Ovary (tissue), 7 donors: ENCODE results near the gene MTCL3.

Experiments
- DNase-seq, 5 donors: peaks; one replicate each; pipeline ENCODE4 v3.0.0-alpha.2; 2019 to 2020
- H3K27ac ChIP-seq, 2 donors: fragments of 200-600 bp; one replicate each; pipeline versions ENCODE4 v1.5.1 to v1.8.0; 2019 to 2022
- H3K27me3 ChIP-seq: fragments of 200-600 bp; one replicate; pipeline ENCODE4 v1.8.0; 2022
- H3K36me3 ChIP-seq: fragments of 200-600 bp; sonication (generic); one replicate; pipeline ENCODE4 v1.5.1; 2019
- H3K4me1 ChIP-seq: one replicate; pipeline ENCODE4 v1.8.1; 2013; ENCODE audit warnings: mild to moderate bottlenecking, moderate library complexity; ENCODE audit not compliant: insufficient read depth
- H3K4me3 ChIP-seq: fragments of 200-600 bp; sonication (generic); one replicate; pipeline ENCODE4 v1.5.1; 2017
- H3K9me3 ChIP-seq, 2 donors: fragments of 200-600 bp in 1 of 2; sonication (generic) in 1 of 2; one replicate each; pipeline versions ENCODE4 v1.5.1 to v1.8.1; 2013 to 2019; ENCODE audit warnings: mild to moderate bottlenecking in 1 of 2, moderate library complexity in 1 of 2
- EP300 ChIP-seq: sonication (generic); formaldehyde crosslinking; IDR thresholded peaks from one replicate; pipeline ENCODE4 v1.6.1; 2017; ENCODE audit warnings: antibody characterized with exemption
- POLR2A ChIP-seq: fragments of 450-650 bp; IDR thresholded peaks from one replicate; pipeline ENCODE4 v1.6.1; 2017; ENCODE audit warnings: antibody characterized with exemption, mild to moderate bottlenecking, moderate library complexity
- WGBS, 3 donors: extraction: QIAGEN DNeasy Blood & Tissue Kit in 1 of 3; methylation state at CpG; one replicate each; pipeline versions ENCODE4 v1.1.5 to v1.1.7; 2013 to 2017; 5-methylcytosine and 5-hydroxymethylcytosine counted together
- intact Hi-C, 4 donors: fragments of 100-400 bp; cut with DNase I; formaldehyde crosslinking; loops; one replicate each; pipeline versions ENCODE4 v1.11.0 to v1.15.1; 2022 to 2023
- TF ChIP-seq, protein P1 (sequence below), 3 donors: fragments of 450-650 bp in 2 of 3; fragments of 200-600 bp in 1 of 3; IDR thresholded peaks; one replicate each; pipeline versions ENCODE4 v1.5.1 to v1.8.0; 2016 to 2022; ENCODE audit warnings: antibody characterized with exemption in 3 of 3, mild to moderate bottlenecking in 1 of 3
- donor health status: DM: no; HTN: no; CAD: no; lungs with moderate emphysema.
- donor health status: DM: no; HTN: no; CAD: no.
- donor health status: Bipolar disorder and iron deficiency.
- donor health status: DM: no; HTN: no; CAD: no.
- donor health status: DM: yes; HTN: yes; CAD: no.

MTCL3 gene

DNA sequence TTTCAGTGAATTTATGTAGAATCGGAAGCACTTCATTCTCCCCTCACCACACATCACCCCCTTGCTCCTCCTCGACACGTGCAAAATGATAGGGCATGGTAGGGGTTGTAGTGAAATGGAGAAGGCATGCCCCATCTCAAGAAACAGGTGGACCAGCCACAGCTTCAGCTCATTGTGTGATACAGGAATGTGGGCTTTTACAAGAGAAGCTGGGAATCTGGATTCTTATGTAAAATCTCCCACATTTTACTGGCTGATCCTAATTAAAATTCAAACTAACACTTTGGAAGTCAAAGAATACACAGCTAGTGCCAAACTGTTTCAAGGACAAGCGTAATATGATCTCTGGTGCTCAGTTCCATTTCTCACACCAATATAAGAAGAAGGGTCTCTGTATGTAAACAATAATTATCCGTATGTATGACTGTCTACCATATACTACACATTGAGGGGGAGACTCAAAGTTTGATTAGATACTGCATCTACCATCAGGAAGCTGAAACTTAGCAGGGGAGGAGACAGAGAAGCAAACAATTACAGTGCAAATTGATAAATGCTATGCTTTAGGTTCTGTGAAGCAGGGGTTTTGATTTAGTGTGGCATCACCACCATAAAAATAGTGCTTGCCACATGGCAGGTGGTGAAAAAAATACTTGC is 35.6 kb downstream of the MTCL3 start:
- H3K27me3 ChIP-seq, result no peaks in the 10 kb centered on the region
- WGBS, 3 donors, result 14 to 45% (median 29%) methylated on average over 5 of the region's 5 CpGs
- H3K9me3 ChIP-seq, result no peaks in the 10 kb centered on the region
- no peak overlapping the region for H3K4me3 ChIP-seq
- H3K4me1 ChIP-seq, result peaks cover 5% of the 10 kb centered on the region
- TF ChIP-seq, protein P1, sequence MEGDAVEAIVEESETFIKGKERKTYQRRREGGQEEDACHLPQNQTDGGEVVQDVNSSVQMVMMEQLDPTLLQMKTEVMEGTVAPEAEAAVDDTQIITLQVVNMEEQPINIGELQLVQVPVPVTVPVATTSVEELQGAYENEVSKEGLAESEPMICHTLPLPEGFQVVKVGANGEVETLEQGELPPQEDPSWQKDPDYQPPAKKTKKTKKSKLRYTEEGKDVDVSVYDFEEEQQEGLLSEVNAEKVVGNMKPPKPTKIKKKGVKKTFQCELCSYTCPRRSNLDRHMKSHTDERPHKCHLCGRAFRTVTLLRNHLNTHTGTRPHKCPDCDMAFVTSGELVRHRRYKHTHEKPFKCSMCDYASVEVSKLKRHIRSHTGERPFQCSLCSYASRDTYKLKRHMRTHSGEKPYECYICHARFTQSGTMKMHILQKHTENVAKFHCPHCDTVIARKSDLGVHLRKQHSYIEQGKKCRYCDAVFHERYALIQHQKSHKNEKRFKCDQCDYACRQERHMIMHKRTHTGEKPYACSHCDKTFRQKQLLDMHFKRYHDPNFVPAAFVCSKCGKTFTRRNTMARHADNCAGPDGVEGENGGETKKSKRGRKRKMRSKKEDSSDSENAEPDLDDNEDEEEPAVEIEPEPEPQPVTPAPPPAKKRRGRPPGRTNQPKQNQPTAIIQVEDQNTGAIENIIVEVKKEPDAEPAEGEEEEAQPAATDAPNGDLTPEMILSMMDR (IDR thresholded peaks at IDR 0.05), result no peak
- TF ChIP-seq POLR2A (no peak), EP300 (no peak)
- no peaks in the 10 kb centered on the region for H3K36me3 ChIP-seq
- intact Hi-C loops, result loop anchor here in 1 of 4 donors (10.0 kb wide), 1 partner anchor 51 kb away; no protein-coding TSS in a partner anchor
- DNase-seq, result no peak
- H3K27ac ChIP-seq, result no peak overlapping the region

- intact Hi-C loops, result loop anchor here in 1 of 4 donors (10.0 kb wide), 1 partner anchor 52 kb away; no protein-coding TSS in a partner anchor
- Histone ChIP-seq H3K9me3 (no peaks in the 10 kb centered on the region), H3K36me3 (no peaks in the 10 kb centered on the region), H3K27ac (no peak overlapping the region), H3K4me3 (no peak overlapping the region), H3K4me1 (peaks cover 5% of the 10 kb centered on the region), H3K27me3 (no peaks in the 10 kb centered on the region)
- TF ChIP-seq EP300 (no peak), POLR2A (no peak)
- TF ChIP-seq, protein P1 (IDR thresholded peaks at IDR 0.05), result no peak
- no peak for DNase-seq
- 88 to 92% (median 90%) methylated on average over 2 of the region's 2 CpGs for WGBS, 3 donors
Measured at GRCh38 chr6:127482325-127482724, 36.8 kb downstream of the MTCL3 start.

DNA sequence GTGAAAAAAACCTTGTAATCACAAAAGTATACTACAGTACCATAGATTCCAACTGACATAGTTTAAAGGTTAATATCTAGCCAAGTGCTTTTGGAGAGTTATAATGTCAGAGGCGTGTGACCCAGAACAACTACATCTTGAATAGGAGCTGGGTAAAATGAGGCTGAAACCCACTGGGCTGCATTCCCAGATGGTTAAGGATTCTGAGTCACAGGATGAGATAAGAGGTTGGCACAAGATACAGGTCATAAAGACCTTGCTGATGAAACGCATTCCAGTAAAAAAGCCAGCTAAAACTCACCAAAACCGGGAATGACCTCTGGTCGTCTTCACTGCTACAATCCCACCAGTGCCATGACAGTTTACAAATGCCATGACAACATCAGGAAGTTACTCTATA is 37.5 kb downstream of the MTCL3 start:
- peaks cover 5% of the 10 kb centered on the region for H3K4me1 ChIP-seq

GRCh38 chr6:127481111-127481510 is 38.0 kb downstream of the MTCL3 start:
- 66 to 74% (median 70%) methylated on average over 2 of the region's 2 CpGs for WGBS, 3 donors
- intact Hi-C loops, result loop anchor here in 1 of 4 donors (10.0 kb wide), 1 partner anchor 54 kb away; no protein-coding TSS in a partner anchor
- Histone ChIP-seq H3K36me3 (no peaks in the 10 kb centered on the region), H3K4me3 (no peak overlapping the region), H3K9me3 (no peaks in the 10 kb centered on the region), H3K27me3 (no peaks in the 10 kb centered on the region), H3K4me1 (peaks cover 5% of the 10 kb centered on the region), H3K27ac (no peak overlapping the region)
- no peak for DNase-seq
- TF ChIP-seq EP300 (no peak), POLR2A (no peak)
- TF ChIP-seq, protein P1 (IDR thresholded peaks at IDR 0.05), result no peak

More for the DNA sequence above, 37.5 kb downstream of the MTCL3 start:
- no peaks in the 10 kb centered on the region for H3K36me3 ChIP-seq
- H3K4me3 ChIP-seq, result no peak overlapping the region
- H3K27me3 ChIP-seq, result no peaks in the 10 kb centered on the region
- H3K9me3 ChIP-seq, result no peaks in the 10 kb centered on the region
- 40 to 53% (median 41%) methylated on average over 4 of the region's 4 CpGs for WGBS, 3 donors
- DNase-seq, result no peak
- intact Hi-C loops, result loop anchor here in 1 of 4 donors (10.0 kb wide), 1 partner anchor 53 kb away; no protein-coding TSS in a partner anchor
- TF ChIP-seq POLR2A, result no peak
- TF ChIP-seq, protein P1 (IDR thresholded peaks at IDR 0.05), result no peak
- TF ChIP-seq EP300, result no peak
- no peak overlapping the region for H3K27ac ChIP-seq
